NCI-H1092 (cell line): ENCODE data around the gene NXN.
A peak's percentile ranks its signal among the peaks of the same experiment; 100 is the strongest.
"Not testable (repeated sequence)": the region's sequence is repeated elsewhere in the genome, so short reads cannot be mapped to it uniquely, and the experiment has no call there.

ENCODE experiments used
- DNase-seq: peaks from one replicate; lab custom pipeline; 2025; lab: John Stamatoyannopoulos, UW

The NXN gene

GRCh38 chr17:773016-773415 is 206.6 kb downstream of the NXN start:
- DNase-seq = no peak

GRCh38 chr17:767076-767475 is 212.5 kb downstream of the NXN start:
- DNase-seq = no peak

GRCh38 chr17:760371-760770 is 219.2 kb downstream of the NXN start:
- DNase-seq = no peak

GRCh38 chr17:759964-760363 is 219.6 kb downstream of the NXN start:
- DNase-seq = no peak

- not testable (repeated sequence) for DNase-seq
These were observed 223.5 kb downstream of the NXN start for GRCh38 chr17:756010-756567.

GRCh38 chr17:755319-755961 is 224.1 kb downstream of the NXN start:
- DNase-seq = not testable (repeated sequence)

GRCh38 chr17:753418-753817 is 226.2 kb downstream of the NXN start:
- no peak for DNase-seq

GRCh38 chr17:752620-753219 is 226.9 kb downstream of the NXN start:
- peak; percentile 51 for DNase-seq

GRCh38 chr17:752002-752619 is 227.5 kb downstream of the NXN start, which contains the start of gene GEMIN4:
GEMIN4 (minus strand) TSS chr17:752264; CDS start chr17:752142, 122 bp downstream.
- peak; percentile 80 for DNase-seq

GRCh38 chr17:751269-752001 is 228.1 kb downstream of the NXN start:
- DNase-seq = no peak

- DNase-seq = no peak
These were observed 229.0 kb downstream of the NXN start for GRCh38 chr17:750431-751037.

- DNase-seq = not testable (repeated sequence)
These were observed 230.2 kb downstream of the NXN start for GRCh38 chr17:749359-749758.
